IMR-90 (cell line): ENCODE results near the gene JMY.

ENCODE experiments used
- BHLHE40 ChIP-seq: fragments of 150-350 bp; IDR thresholded peaks from 2 replicates; pipeline ENCODE4 v1.6.1; 2016; ENCODE audit warnings: mild to moderate bottlenecking, low read depth, low read length
- ELK1 ChIP-seq: fragments of 150-350 bp; IDR thresholded peaks from 2 replicates; pipeline ENCODE4 v1.6.1; 2016; ENCODE audit warnings: low read depth, mild to moderate bottlenecking, low read length, moderate library complexity, borderline replicate concordance
- FOS ChIP-seq: fragments of 150-350 bp; IDR thresholded peaks from 2 replicates; pipeline ENCODE4 v1.6.1; 2016; ENCODE audit warnings: low read depth, low read length
- NFE2L2 ChIP-seq: fragments of 150-350 bp; IDR thresholded peaks from 2 replicates; pipeline ENCODE4 v1.6.1; 2016; ENCODE audit warnings: low read depth, mild to moderate bottlenecking, low read length
- POLR2A ChIP-seq: IDR thresholded peaks from 2 replicates; pipeline ENCODE4 v1.6.1; 2012; ENCODE audit warnings: mild to moderate bottlenecking, low read depth, low read length
- RAD21 ChIP-seq: IDR thresholded peaks from 2 replicates; pipeline ENCODE4 v1.6.1; 2012; ENCODE audit warnings: low read length, improper control_type of control experiment
- RFX5 ChIP-seq: IDR thresholded peaks from 2 replicates; pipeline ENCODE4 v1.8.0; 2012; ENCODE audit warnings: low read depth, mild to moderate bottlenecking, low read length, moderate library complexity
- SMC3 ChIP-seq: fragments of 150-350 bp; IDR thresholded peaks from 2 replicates; pipeline ENCODE4 v1.6.1; 2016; ENCODE audit warnings: low read depth, mild to moderate bottlenecking, antibody characterized with exemption, low read length, moderate library complexity
- USF2 ChIP-seq: fragments of 150-350 bp; IDR thresholded peaks from 2 replicates; pipeline ENCODE4 v1.6.1; 2017; ENCODE audit warnings: mild to moderate bottlenecking, antibody characterized with exemption, low read length, low read depth
- TF ChIP-seq, protein P1 (sequence below): conservative IDR thresholded peaks from 2 replicates; pipeline ENCODE4 v1.5.1; 2012; ENCODE audit warnings: mild to moderate bottlenecking, low read depth, low read length, improper control_type of control experiment

DNA sequence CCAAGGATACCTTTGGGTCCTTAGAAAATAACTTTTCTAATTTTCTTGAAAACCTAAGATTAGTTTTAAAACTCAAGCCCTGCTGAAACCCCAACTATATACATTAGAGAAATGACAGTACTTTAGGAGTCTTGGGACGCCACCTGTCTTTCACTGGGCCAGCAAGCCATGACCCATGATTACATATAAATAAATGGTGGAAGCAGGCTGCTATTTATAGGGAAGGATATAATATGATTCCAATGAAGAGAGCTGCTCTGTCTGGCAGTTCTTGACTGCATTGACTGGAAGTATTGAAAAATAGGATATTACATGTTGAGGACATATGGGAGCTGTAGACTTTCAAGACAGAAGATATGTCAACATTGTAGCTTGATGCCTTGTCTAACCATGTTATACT is 7.3 kb downstream of the JMY start:
- TF ChIP-seq RFX5 (no peak), ELK1 (no peak), POLR2A (no peak), RAD21 (no peak), USF2 (no peak), SMC3 (no peak), BHLHE40 (no peak), FOS (no peak), NFE2L2 (no peak)
- TF ChIP-seq, protein P1, sequence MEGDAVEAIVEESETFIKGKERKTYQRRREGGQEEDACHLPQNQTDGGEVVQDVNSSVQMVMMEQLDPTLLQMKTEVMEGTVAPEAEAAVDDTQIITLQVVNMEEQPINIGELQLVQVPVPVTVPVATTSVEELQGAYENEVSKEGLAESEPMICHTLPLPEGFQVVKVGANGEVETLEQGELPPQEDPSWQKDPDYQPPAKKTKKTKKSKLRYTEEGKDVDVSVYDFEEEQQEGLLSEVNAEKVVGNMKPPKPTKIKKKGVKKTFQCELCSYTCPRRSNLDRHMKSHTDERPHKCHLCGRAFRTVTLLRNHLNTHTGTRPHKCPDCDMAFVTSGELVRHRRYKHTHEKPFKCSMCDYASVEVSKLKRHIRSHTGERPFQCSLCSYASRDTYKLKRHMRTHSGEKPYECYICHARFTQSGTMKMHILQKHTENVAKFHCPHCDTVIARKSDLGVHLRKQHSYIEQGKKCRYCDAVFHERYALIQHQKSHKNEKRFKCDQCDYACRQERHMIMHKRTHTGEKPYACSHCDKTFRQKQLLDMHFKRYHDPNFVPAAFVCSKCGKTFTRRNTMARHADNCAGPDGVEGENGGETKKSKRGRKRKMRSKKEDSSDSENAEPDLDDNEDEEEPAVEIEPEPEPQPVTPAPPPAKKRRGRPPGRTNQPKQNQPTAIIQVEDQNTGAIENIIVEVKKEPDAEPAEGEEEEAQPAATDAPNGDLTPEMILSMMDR, result no peak
